HL-60 (cell line): ENCODE data around the gene RPL37.

Experiments
- GABPA ChIP-seq: IDR thresholded peaks from 2 replicates; pipeline ENCODE4 v1.6.1; 2012; ENCODE audit warnings: low read depth
- POLR2AphosphoS5 ChIP-seq: IDR thresholded peaks from 2 replicates; pipeline ENCODE4 v1.6.1; 2012; ENCODE audit warnings: low read depth
- SPI1 ChIP-seq: IDR thresholded peaks from 2 replicates; pipeline ENCODE4 v1.6.1; 2012; ENCODE audit warnings: low read depth, mild to moderate bottlenecking, borderline replicate concordance
- TF ChIP-seq, protein P1 (sequence below): IDR thresholded peaks from one replicate; pipeline ENCODE4 v1.5.1; 2011; ENCODE audit warnings: low read length, control low read depth, inconsistent platforms; ENCODE audit not compliant: insufficient read depth
- TF ChIP-seq, protein P2 (sequence below): IDR thresholded peaks from 2 replicates; pipeline ENCODE4 v1.6.1; 2012; ENCODE audit warnings: low read depth; ENCODE audit not compliant: insufficient replicate concordance

DNA sequence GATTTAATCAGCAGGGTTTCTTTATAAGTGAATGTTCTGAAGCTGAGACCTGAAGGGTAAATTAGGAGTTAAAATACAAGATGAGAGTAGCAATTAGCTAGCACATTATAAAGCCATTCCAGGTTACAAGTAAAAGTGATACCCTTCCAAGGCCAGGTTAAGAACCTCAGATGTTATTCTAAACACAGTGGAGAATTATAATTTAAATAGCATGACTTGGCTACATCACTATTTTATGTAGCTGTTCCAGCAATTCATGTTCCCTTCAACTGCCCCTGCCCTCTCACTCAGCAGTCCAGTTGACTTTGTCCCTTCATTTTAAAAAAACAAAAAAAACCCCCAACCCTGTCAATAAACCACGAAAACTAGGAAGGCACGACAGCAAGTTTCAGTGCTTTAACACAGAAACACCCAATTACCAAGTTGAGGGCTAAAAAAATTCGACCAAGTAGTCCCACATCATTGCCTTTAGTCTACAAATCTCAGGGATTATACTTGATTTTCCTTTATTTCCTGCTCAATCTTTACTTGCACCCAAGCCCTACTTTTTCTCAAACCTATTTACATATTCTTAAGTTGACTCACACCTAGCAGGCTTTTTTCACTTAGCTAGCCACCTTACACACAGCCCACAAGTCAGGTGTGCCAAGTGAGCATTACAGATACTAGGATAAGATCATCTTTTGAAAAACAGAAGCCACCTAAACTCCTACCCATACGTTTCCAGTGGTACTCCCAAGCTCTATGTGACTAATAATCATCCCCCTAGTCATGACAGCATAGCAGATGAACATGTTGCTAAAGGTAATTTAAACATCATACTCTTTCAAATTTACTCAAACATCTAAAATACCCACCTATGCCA, 3.4 kb downstream of the RPL37 start:
- TF ChIP-seq, protein P1, sequence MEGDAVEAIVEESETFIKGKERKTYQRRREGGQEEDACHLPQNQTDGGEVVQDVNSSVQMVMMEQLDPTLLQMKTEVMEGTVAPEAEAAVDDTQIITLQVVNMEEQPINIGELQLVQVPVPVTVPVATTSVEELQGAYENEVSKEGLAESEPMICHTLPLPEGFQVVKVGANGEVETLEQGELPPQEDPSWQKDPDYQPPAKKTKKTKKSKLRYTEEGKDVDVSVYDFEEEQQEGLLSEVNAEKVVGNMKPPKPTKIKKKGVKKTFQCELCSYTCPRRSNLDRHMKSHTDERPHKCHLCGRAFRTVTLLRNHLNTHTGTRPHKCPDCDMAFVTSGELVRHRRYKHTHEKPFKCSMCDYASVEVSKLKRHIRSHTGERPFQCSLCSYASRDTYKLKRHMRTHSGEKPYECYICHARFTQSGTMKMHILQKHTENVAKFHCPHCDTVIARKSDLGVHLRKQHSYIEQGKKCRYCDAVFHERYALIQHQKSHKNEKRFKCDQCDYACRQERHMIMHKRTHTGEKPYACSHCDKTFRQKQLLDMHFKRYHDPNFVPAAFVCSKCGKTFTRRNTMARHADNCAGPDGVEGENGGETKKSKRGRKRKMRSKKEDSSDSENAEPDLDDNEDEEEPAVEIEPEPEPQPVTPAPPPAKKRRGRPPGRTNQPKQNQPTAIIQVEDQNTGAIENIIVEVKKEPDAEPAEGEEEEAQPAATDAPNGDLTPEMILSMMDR: no peak
- TF ChIP-seq, protein P2, sequence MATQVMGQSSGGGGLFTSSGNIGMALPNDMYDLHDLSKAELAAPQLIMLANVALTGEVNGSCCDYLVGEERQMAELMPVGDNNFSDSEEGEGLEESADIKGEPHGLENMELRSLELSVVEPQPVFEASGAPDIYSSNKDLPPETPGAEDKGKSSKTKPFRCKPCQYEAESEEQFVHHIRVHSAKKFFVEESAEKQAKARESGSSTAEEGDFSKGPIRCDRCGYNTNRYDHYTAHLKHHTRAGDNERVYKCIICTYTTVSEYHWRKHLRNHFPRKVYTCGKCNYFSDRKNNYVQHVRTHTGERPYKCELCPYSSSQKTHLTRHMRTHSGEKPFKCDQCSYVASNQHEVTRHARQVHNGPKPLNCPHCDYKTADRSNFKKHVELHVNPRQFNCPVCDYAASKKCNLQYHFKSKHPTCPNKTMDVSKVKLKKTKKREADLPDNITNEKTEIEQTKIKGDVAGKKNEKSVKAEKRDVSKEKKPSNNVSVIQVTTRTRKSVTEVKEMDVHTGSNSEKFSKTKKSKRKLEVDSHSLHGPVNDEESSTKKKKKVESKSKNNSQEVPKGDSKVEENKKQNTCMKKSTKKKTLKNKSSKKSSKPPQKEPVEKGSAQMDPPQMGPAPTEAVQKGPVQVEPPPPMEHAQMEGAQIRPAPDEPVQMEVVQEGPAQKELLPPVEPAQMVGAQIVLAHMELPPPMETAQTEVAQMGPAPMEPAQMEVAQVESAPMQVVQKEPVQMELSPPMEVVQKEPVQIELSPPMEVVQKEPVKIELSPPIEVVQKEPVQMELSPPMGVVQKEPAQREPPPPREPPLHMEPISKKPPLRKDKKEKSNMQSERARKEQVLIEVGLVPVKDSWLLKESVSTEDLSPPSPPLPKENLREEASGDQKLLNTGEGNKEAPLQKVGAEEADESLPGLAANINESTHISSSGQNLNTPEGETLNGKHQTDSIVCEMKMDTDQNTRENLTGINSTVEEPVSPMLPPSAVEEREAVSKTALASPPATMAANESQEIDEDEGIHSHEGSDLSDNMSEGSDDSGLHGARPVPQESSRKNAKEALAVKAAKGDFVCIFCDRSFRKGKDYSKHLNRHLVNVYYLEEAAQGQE: no peak
- TF ChIP-seq POLR2AphosphoS5 (no peak), SPI1 (no peak), GABPA (no peak)
